K562 (cell line): Measurements from ENCODE around the gene SECISBP2. TPM values are rescaled to one million over a fixed set of nuclear protein-coding genes. Genes with fewer than 3 reads are reported as not detected.

Experiments
- CXXC5 ChIP-seq: fragments of 250-450 bp; sonication (Bioruptor Pico); IDR thresholded peaks from 2 replicates; pipeline ENCODE4 v1.8.0; 2022; ENCODE audit warnings: inconsistent platforms, mild to moderate bottlenecking, moderate library complexity
- DPF2 ChIP-seq: fragments of 450-650 bp; IDR thresholded peaks from 2 replicates; pipeline ENCODE4 v1.6.1; 2016
- ETV5 ChIP-seq: sonication (generic); formaldehyde crosslinking; IDR thresholded peaks from 2 replicates; pipeline ENCODE4 v1.4.0; 2020; ENCODE audit warnings: low read depth, mild to moderate bottlenecking, missing genetic modification reagents
- EWSR1 ChIP-seq: fragments of 450-650 bp; IDR thresholded peaks from 2 replicates; pipeline ENCODE4 v1.6.1; 2018; ENCODE audit warnings: borderline replicate concordance, mild to moderate bottlenecking, low read depth, moderate library complexity; ENCODE audit not compliant: partially characterized antibody
- GATAD2B ChIP-seq: fragments of 450-650 bp; IDR thresholded peaks from 2 replicates; pipeline ENCODE4 v1.6.1; 2017; ENCODE audit warnings: mild to moderate bottlenecking, borderline replicate concordance
- HNRNPK ChIP-seq: fragments of 200-400 bp; formaldehyde crosslinking; IDR thresholded peaks from one replicate; pipeline ENCODE4 v1.6.1; 2018; ENCODE audit warnings: mild to moderate bottlenecking, low read depth, low read length; ENCODE audit not compliant: poor library complexity, severe bottlenecking
- JUNB ChIP-seq: fragments of 450-650 bp; formaldehyde crosslinking; conservative IDR thresholded peaks from 2 replicates; pipeline ENCODE4 v1.4.0; 2020; ENCODE audit warnings: mild to moderate bottlenecking
- KLF16 ChIP-seq: IDR thresholded peaks from 2 replicates; pipeline ENCODE4 v1.6.1; 2016; ENCODE audit warnings: antibody characterized with exemption
- PTTG1 ChIP-seq: fragments of 450-650 bp; IDR thresholded peaks from 2 replicates; pipeline ENCODE4 v1.6.1; 2016; ENCODE audit warnings: low read depth, mild to moderate bottlenecking, missing genetic modification characterization, missing compliant biosample characterization
- RFX7 ChIP-seq: fragments of 250-450 bp; sonication (Bioruptor Pico); IDR thresholded peaks from 2 replicates; pipeline ENCODE4 v1.5.1; 2021; ENCODE audit warnings: mild to moderate bottlenecking
- TAF9B ChIP-seq: fragments of 450-650 bp; IDR thresholded peaks from 2 replicates; pipeline ENCODE4 v1.6.1; 2018; ENCODE audit warnings: mild to moderate bottlenecking; ENCODE audit not compliant: partially characterized antibody
- TCF7 ChIP-seq: sonication (generic); IDR thresholded peaks from 2 replicates; pipeline ENCODE4 v1.6.1; 2016; ENCODE audit warnings: antibody characterized with exemption, borderline replicate concordance
- ZBTB8A ChIP-seq: fragments of 450-650 bp; IDR thresholded peaks from 2 replicates; pipeline ENCODE4 v1.6.1; 2018; ENCODE audit warnings: mild to moderate bottlenecking, moderate library complexity; ENCODE audit not compliant: partially characterized antibody
- ZNF24 ChIP-seq: fragments of 450-650 bp; IDR thresholded peaks from 2 replicates; pipeline ENCODE4 v1.6.1; 2016
- ZNF589 ChIP-seq: fragments of 200-800 bp; sonication (Bioruptor generic); IDR thresholded peaks from 2 replicates; pipeline ENCODE4 v1.6.1; 2016; ENCODE audit warnings: low read depth, missing genetic modification characterization, missing compliant biosample characterization
- polyA plus RNA-seq, 8 experiments: library from polyadenylated mRNA; depleted of rRNA in 4 of 8; stranded (reverse) in 5 of 8; unstranded in 3 of 8; fragments of >200 nt; fragmentation: Nextera tagmentation in 2 of 8; fragmentation: Illumina TruSeq in 1 of 8; extraction: Ambion mirVana in 2 of 8; extraction: Trizol in 1 of 8; gene quantifications; 2 replicates each; pipeline versions ENCODE4 v1.2.1 to v1.2.3, GENCODE V29; 2011 to 2014; ENCODE audit warnings: inconsistent platforms in 1 of 8, missing spikeins in 1 of 8
- total RNA-seq, 7 experiments: library from RNA; depleted of rRNA in 6 of 7; stranded (reverse); fragments of >200 nt in 6 of 7; fragmentation: Illumina TruSeq in 2 of 7; extraction: Trizol in 2 of 7; gene quantifications; 2 replicates each; pipeline versions ENCODE4 v1.2.1 to v1.2.3, GENCODE V29; 2011 to 2021; ENCODE audit warnings: low replicate concordance in 1 of 7
- TF ChIP-seq, protein P1 (sequence below): fragments of 250-450 bp; sonication (Bioruptor Pico); IDR thresholded peaks from 2 replicates; pipeline ENCODE4 v1.8.0; 2022; ENCODE audit warnings: moderate library complexity, mild to moderate bottlenecking, inconsistent platforms
- TF ChIP-seq, protein P2 (sequence below): IDR thresholded peaks from 2 replicates; pipeline ENCODE4 v1.6.1; 2016; ENCODE audit warnings: missing genetic modification characterization, missing compliant biosample characterization
- TF ChIP-seq, protein P3 (sequence below): fragments of 200-800 bp; sonication (Bioruptor generic); IDR thresholded peaks from 2 replicates; pipeline ENCODE4 v1.6.1; 2017; ENCODE audit warnings: missing genetic modification characterization, missing compliant biosample characterization
- TF ChIP-seq, protein P4 (sequence below): fragments of 450-650 bp; IDR thresholded peaks from 2 replicates; pipeline ENCODE4 v1.6.1; 2016; ENCODE audit warnings: borderline replicate concordance
- TF ChIP-seq, protein P5 (sequence below): conservative IDR thresholded peaks from 2 replicates; pipeline ENCODE4 v1.6.1; 2011; ENCODE audit warnings: low read depth, mild to moderate bottlenecking, low read length; ENCODE audit not compliant: control insufficient read depth

SECISBP2 gene
- total and polyA plus RNA-seq, 9 of the 15 experiments (the other 6 are each of a cell fraction or from before 2014, with no cell fraction given): 3.2 to 41.6 (median 26.1) TPM

DNA sequence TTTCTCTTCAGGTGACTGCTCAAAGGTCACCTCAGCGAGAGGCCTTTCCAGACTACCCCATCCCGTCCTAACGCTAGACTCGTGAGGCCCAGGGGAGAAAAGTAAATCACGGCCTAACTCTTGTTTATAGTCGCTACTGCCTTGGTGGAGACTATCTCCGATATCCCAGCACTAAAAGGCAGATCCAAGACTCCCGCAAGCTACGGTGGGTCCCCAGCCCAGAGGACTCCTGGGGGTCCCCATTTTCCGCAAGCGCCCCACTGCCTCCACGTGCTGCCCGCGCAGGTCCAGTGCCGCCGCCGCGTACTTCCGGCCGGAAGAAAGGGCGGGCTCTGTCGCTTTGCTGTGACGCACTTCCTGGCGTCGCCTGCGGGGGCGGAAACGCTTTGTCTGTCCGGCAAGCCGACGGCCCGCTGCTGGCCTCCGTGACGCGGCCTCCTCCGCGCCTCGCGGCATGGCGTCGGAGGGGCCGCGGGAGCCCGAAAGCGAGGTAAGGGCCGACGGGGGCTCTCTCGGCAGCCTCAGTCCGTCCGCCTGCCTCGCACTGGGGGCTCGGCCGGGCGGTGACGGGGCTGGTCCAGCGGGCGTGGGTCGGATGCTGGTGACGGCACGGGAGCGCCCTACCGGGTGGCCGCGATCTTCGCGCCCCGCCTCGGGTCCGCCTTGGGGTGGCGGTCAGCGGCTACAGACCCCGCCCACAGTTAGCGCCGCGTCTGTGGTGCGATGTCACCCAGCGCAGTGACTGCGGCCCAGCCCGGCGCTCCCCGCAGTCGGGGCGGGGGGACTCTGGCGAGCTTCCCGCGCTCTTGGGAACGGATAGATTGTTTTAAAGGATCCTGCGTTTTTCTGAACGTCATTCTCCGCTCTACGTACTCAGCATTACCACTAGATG lies at the start of gene SECISBP2 (continued):
- peak; percentile 58; the same call in 1 of the 2 replicates for TF ChIP-seq ZNF589 (CRISPR knock-in tag)
- TF ChIP-seq EWSR1: peak; percentile 44
- no peak for TF ChIP-seq PTTG1
- TF ChIP-seq, protein P1, sequence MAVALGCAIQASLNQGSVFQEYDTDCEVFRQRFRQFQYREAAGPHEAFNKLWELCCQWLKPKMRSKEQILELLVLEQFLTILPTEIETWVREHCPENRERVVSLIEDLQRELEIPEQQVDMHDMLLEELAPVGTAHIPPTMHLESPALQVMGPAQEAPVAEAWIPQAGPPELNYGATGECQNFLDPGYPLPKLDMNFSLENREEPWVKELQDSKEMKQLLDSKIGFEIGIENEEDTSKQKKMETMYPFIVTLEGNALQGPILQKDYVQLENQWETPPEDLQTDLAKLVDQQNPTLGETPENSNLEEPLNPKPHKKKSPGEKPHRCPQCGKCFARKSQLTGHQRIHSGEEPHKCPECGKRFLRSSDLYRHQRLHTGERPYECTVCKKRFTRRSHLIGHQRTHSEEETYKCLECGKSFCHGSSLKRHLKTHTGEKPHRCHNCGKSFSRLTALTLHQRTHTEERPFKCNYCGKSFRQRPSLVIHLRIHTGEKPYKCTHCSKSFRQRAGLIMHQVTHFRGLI (CRISPR knock-in tag): no peak
- TF ChIP-seq CXXC5 (CRISPR knock-in tag): peak; percentile 77
- no peak for TF ChIP-seq DPF2
- no peak for TF ChIP-seq ZBTB8A
- TF ChIP-seq RFX7 (CRISPR knock-in tag): no peak
- TF ChIP-seq, protein P2, sequence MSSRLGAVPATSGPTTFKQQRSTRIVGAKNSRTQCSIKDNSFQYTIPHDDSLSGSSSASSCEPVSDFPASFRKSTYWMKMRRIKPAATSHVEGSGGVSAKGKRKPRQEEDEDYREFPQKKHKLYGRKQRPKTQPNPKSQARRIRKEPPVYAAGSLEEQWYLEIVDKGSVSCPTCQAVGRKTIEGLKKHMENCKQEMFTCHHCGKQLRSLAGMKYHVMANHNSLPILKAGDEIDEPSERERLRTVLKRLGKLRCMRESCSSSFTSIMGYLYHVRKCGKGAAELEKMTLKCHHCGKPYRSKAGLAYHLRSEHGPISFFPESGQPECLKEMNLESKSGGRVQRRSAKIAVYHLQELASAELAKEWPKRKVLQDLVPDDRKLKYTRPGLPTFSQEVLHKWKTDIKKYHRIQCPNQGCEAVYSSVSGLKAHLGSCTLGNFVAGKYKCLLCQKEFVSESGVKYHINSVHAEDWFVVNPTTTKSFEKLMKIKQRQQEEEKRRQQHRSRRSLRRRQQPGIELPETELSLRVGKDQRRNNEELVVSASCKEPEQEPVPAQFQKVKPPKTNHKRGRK (tag): no peak
- peak; percentile 94 for TF ChIP-seq ETV5
- TF ChIP-seq HNRNPK: no peak
- no peak for TF ChIP-seq JUNB (CRISPR knock-in tag)
- TF ChIP-seq ZNF24: no peak
- no peak for TF ChIP-seq TAF9B
- TF ChIP-seq KLF16: no peak
- TF ChIP-seq, protein P3, sequence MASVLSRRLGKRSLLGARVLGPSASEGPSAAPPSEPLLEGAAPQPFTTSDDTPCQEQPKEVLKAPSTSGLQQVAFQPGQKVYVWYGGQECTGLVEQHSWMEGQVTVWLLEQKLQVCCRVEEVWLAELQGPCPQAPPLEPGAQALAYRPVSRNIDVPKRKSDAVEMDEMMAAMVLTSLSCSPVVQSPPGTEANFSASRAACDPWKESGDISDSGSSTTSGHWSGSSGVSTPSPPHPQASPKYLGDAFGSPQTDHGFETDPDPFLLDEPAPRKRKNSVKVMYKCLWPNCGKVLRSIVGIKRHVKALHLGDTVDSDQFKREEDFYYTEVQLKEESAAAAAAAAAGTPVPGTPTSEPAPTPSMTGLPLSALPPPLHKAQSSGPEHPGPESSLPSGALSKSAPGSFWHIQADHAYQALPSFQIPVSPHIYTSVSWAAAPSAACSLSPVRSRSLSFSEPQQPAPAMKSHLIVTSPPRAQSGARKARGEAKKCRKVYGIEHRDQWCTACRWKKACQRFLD (CRISPR knock-in tag): no peak
- TF ChIP-seq, protein P4, sequence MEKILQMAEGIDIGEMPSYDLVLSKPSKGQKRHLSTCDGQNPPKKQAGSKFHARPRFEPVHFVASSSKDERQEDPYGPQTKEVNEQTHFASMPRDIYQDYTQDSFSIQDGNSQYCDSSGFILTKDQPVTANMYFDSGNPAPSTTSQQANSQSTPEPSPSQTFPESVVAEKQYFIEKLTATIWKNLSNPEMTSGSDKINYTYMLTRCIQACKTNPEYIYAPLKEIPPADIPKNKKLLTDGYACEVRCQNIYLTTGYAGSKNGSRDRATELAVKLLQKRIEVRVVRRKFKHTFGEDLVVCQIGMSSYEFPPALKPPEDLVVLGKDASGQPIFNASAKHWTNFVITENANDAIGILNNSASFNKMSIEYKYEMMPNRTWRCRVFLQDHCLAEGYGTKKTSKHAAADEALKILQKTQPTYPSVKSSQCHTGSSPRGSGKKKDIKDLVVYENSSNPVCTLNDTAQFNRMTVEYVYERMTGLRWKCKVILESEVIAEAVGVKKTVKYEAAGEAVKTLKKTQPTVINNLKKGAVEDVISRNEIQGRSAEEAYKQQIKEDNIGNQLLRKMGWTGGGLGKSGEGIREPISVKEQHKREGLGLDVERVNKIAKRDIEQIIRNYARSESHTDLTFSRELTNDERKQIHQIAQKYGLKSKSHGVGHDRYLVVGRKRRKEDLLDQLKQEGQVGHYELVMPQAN: peak; percentile 97; the same call in 1 of the 2 replicates
- no peak; the same call in 1 of the 2 replicates for TF ChIP-seq TCF7
- TF ChIP-seq, protein P5, sequence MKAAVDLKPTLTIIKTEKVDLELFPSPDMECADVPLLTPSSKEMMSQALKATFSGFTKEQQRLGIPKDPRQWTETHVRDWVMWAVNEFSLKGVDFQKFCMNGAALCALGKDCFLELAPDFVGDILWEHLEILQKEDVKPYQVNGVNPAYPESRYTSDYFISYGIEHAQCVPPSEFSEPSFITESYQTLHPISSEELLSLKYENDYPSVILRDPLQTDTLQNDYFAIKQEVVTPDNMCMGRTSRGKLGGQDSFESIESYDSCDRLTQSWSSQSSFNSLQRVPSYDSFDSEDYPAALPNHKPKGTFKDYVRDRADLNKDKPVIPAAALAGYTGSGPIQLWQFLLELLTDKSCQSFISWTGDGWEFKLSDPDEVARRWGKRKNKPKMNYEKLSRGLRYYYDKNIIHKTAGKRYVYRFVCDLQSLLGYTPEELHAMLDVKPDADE: peak; percentile 69
- 0 out of 2 replicates have a peak, but pooled peaks have one; percentile 43 for TF ChIP-seq GATAD2B
